ENCODE measurements around the gene SLC49A3. TPM values are rescaled to one million over a fixed set of nuclear protein-coding genes. Genes with fewer than 3 reads are reported as not detected.

The SLC49A3 gene
- total and polyA plus RNA-seq, 2 of the 13 experiments (the other 11 are each of a cell fraction or from before 2014, with no cell fraction given) = 0.07 to 0.17 TPM

- CTCF ChIA-PET (ENCODE audit: low intra/inter-chr PET ratio, low total read pairs) = no interaction called here
- H3K27me3 ChIP-seq (ENCODE audit: control insufficient read depth in 1 of 2, insufficient read depth in 2 of 2, low read length in 2 of 2) = peaks cover 3 to 33% of the 10 kb centered on the region in 2 experiments; a peak in 3 of 5 replicates
- H3K36me3 ChIP-seq (replicated peaks in 1 of 2; ENCODE audit: control insufficient read depth in 1 of 2, insufficient read depth in 2 of 2, low read length in 2 of 2) = no peaks in the 10 kb centered on the region
- no peak for DNase-seq (ENCODE audit: low spot score)
- POLR2A ChIA-PET = no interaction called here
- H3K79me2 ChIP-seq (ENCODE audit: insufficient read depth, low read length) = no peaks in the 10 kb centered on the region
- H3K9ac ChIP-seq (ENCODE audit: insufficient read depth, low read depth, low read length) = no peak overlapping the region
- no peaks in the 10 kb centered on the region for H4K20me1 ChIP-seq (ENCODE audit: insufficient read depth, low read length)
- H3K27ac ChIP-seq (ENCODE audit: extremely low read length, insufficient read depth, low read length) = no peak overlapping the region
- H3K4me3 ChIP-seq (replicated peaks in 1 of 3; ENCODE audit: insufficient read depth in 1 of 3, low read depth in 2 of 3, low read length in 3 of 3) = no peak overlapping the region
- WGBS (ENCODE audit: low lambda C conversion rate) = 83% methylated on average over 36 of the region's 42 CpGs
- no TSS peak for BruUV-seq (replicated peaks)
- in situ Hi-C loops (cut with HindIII; ENCODE audit: extremely low pct_ligation_motif_present, low pct_unique_long_range_greater_than_20kb) (no loop called here), intact Hi-C loops (cut with micrococcal nuclease; ENCODE audit: unreplicated experiment) (no loop called here)
- no peak overlapping the region for H2AFZ ChIP-seq (ENCODE audit: low read length)
- ATAC-seq = no peak
- H3K4me2 ChIP-seq (ENCODE audit: low read depth, low read length) = no peak overlapping the region
- TF ChIP-seq ZNF326 (CRISPR knock-in tag; IDR thresholded peaks at IDR 0.05; ENCODE audit: borderline replicate concordance) (no peak), ESRRA (CRISPR knock-in tag; IDR thresholded peaks at IDR 0.05; ENCODE audit: low read depth) (no peak), GATAD2A (CRISPR knock-in tag; IDR thresholded peaks at IDR 0.05) (no peak), RFX5 (IDR thresholded peaks at IDR 0.05; ENCODE audit: low read depth, low read length) (no peak), ZNF549 (CRISPR knock-in tag; IDR thresholded peaks at IDR 0.05) (no peak), TCF7L2 (IDR thresholded peaks at IDR 0.05; ENCODE audit: low read depth, low read length) (no peak), ZNF335 (CRISPR knock-in tag; IDR thresholded peaks at IDR 0.05) (no peak), ATF6 (CRISPR knock-in tag; conservative IDR thresholded peaks at IDR 0.05) (no peak), ZNF83 (CRISPR knock-in tag; IDR thresholded peaks at IDR 0.05; ENCODE audit: borderline replicate concordance) (no peak), ZNF414 (CRISPR knock-in tag; IDR thresholded peaks at IDR 0.05) (no peak), ZNF570 (CRISPR knock-in tag; IDR thresholded peaks at IDR 0.05; ENCODE audit: borderline replicate concordance) (no peak), MBD4 (IDR thresholded peaks at IDR 0.05; ENCODE audit: borderline replicate concordance, low read length) (no peak), HHEX (CRISPR knock-in tag; IDR thresholded peaks at IDR 0.05) (no peak), PHF8 (CRISPR knock-in tag; IDR thresholded peaks at IDR 0.05) (no peak), ZBTB2 (CRISPR knock-in tag; IDR thresholded peaks at IDR 0.05; ENCODE audit: low read depth) (no peak), FOSL2 (CRISPR knock-in tag; IDR thresholded peaks at IDR 0.05) (no peak), ZMAT5 (CRISPR knock-in tag; IDR thresholded peaks at IDR 0.05; ENCODE audit: borderline replicate concordance, low read depth) (no peak)
- no peak for FAIRE-seq
- H3K9me3 ChIP-seq (ENCODE audit: low read length) = no peaks in the 10 kb centered on the region
- peaks cover 53% of the 10 kb centered on the region for H3K4me1 ChIP-seq (ENCODE audit: insufficient read depth, low read length)
These were observed 26.8 kb downstream of the SLC49A3 start for GRCh38 chr4:661881-662761.
